IgD-negative memory B cell (primary cell): ENCODE data around the gene ZNF575. TPM values are rescaled to one million over a fixed set of nuclear protein-coding genes. Genes with fewer than 3 reads are reported as not detected.

Experiments used
- H3K27ac Mint-ChIP-seq, 3 donors: one replicate each; pipeline ENCODE4 v1.8.0; 2020 to 2022; ENCODE audit warnings: mild to moderate bottlenecking in 3 of 3, mixed read lengths in 3 of 3, moderate library complexity in 1 of 3
- H3K27me3 Mint-ChIP-seq: one replicate; pipeline ENCODE4 v1.8.0; 2021; ENCODE audit warnings: mixed read lengths
- H3K36me3 Mint-ChIP-seq: one replicate; pipeline ENCODE4 v1.8.0; 2020; ENCODE audit warnings: mild to moderate bottlenecking, mixed read lengths
- H3K4me1 Mint-ChIP-seq, 3 donors: one replicate each; pipeline ENCODE4 v1.8.0; 2020 to 2022; ENCODE audit warnings: mixed read lengths in 3 of 3, mild to moderate bottlenecking in 1 of 3
- H3K4me3 Mint-ChIP-seq, 4 donors: one replicate each; pipeline ENCODE4 v1.8.0; 2020 to 2022; ENCODE audit warnings: mild to moderate bottlenecking in 4 of 4, mixed read lengths in 4 of 4, moderate library complexity in 3 of 4
- H3K9me3 Mint-ChIP-seq, 3 donors: one replicate each; pipeline ENCODE4 v1.8.0; 2020 to 2021; ENCODE audit warnings: mixed read lengths in 3 of 3, mild to moderate bottlenecking in 1 of 3
- polyA plus RNA-seq: library from polyadenylated mRNA; unstranded; fragments of 300-500 nt; fragmentation: Illumina TruSeq; gene quantifications from one replicate; pipeline ENCODE4 v1.2.3, GENCODE V29; 2021

ZNF575 gene
- polyA plus RNA-seq, 1 donor from 2014 or later: 2.9 TPM

DNA sequence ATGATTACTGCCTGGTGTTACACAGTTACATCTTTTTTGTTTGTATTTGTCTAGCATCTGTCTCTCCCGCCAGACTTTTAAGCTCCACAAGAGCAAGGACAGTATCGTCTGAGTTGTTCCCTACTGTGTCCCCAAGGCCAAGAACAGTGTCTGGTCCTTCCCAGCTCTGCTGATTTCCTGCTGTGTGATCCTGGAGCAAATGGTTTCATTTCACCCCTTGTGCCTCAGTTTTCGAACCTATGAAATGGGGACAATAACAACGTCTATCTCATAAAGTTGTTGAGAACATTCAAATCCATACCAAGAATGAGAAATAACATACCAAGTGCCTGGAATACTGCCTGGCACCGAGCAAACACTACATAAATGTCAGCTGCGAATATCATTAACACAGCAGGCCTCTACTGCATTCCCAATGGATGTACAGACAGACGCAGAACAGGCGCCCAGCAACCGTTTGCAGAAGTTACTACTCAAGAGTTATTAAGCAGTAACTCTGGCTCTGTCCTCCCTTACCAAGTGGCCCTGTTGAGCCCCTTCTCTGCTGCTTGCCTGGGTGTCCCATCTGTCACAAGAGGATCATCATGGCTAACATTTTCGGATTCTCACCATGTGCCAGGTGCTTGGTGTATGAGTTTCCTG, 30.9 kb downstream of the ZNF575 start:
- H3K4me1 Mint-ChIP-seq: peaks cover 25 to 38% (median 32%) of the 10 kb centered on the region in 3 donors
- peak overlapping the region in 2 of 4 donors; percentile 4 to 37 for H3K4me3 Mint-ChIP-seq
- peaks cover 2% of the 10 kb centered on the region for H3K27me3 Mint-ChIP-seq

DNA sequence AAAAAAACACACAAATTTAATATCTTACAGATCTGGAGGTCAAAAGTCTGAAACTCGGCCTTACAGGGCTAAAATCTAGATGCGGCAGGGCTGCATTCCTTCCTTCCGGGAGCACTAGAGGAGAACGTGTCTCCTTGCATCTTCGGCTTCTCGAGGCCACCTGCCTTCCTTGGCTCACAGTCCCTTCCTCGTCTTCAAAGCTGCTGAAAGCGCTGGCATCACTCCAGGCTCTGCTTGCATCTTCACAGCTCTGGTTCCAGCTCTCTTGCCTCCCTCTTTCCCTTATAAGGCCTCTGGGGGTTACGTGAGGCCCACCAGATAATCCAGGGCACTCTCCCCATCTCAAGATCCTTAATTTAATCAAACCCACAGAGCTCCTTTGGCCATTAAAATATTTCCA, 31.8 kb downstream of the ZNF575 start:
- H3K9me3 Mint-ChIP-seq: peaks cover 0 to 1% (median 0%) of the 10 kb centered on the region in 3 donors
- peaks cover 2% of the 10 kb centered on the region for H3K27me3 Mint-ChIP-seq
- peaks cover 12% of the 10 kb centered on the region for H3K36me3 Mint-ChIP-seq
- peaks cover 26 to 39% (median 34%) of the 10 kb centered on the region in 3 donors for H3K4me1 Mint-ChIP-seq
- H3K27ac Mint-ChIP-seq: peak overlapping the region; percentile 72 to 81 (median 75)
- peak overlapping the region in 2 of 4 donors; percentile 41 to 81 for H3K4me3 Mint-ChIP-seq

More for the DNA sequence above, 30.9 kb downstream of the ZNF575 start:
- H3K27ac Mint-ChIP-seq: peak overlapping the region; percentile 81 to 97 (median 89)
- H3K36me3 Mint-ChIP-seq: peaks cover 11% of the 10 kb centered on the region
- H3K9me3 Mint-ChIP-seq: peaks cover 0 to 1% (median 0%) of the 10 kb centered on the region in 3 donors

DNA sequence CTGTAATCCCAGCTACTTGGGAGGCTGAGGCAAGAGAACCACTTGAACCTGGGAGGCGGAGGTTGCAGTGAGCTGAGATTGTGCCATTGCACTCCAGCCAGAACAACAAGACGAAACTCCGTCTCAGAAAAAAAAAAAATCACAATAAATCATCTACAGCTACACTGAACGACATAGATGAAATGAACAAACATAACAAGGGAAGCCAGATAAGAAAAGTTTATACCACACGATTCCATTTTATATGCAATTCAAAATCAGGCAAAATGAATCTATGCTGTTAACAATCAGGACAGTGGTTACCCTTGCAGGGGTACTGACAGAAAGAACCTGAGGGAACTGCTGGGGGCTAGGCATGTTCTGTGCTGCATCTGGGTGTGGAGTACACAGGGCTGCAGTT, 36.7 kb downstream of the ZNF575 start:
- Mint-ChIP-seq H3K27ac (peak overlapping the region in 2 of 3 donors; percentile 66 to 94), H3K4me3 (peak overlapping the region in 2 of 4 donors; percentile 34 to 55)

DNA sequence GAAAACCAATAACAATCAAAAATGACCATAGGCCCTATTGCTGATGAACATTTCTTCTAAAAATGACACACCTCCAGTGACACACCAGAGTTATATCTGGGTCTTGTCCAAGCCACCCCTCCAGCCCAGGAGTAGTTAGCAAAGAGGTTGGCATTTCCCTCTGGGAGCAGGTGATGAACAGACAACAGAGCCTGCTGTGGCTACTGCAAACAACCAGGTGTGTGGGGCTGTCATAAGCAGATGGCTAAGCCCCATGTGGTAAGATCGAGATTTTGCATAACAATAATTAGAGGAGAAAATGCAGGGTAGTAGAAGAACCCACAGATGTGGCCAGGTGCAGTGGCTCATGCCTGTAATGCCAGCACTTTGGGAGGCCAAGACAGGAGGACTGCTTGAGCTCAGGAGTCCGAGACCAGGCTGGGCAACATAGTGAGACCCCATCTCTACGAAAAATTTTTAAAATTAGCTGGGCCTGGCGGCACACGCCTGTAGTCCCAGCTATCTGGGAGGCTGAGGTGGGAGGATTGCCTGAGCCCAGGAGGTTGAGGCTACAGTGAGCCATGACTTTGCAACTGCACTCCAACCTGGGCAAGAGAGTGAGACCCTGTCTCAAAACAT, 37.3 kb downstream of the ZNF575 start:
- H3K27ac Mint-ChIP-seq: peak overlapping the region in 2 of 3 donors; percentile 66 to 94
- H3K4me3 Mint-ChIP-seq: peak overlapping the region in 3 of 4 donors; percentile 21 to 55 (median 34)
- no peaks in the 10 kb centered on the region for H3K27me3 Mint-ChIP-seq
- H3K36me3 Mint-ChIP-seq: peaks cover 3% of the 10 kb centered on the region
- peaks cover 15 to 23% (median 23%) of the 10 kb centered on the region in 3 donors for H3K4me1 Mint-ChIP-seq
- no peaks in the 10 kb centered on the region for H3K9me3 Mint-ChIP-seq

More for the DNA sequence above, 36.7 kb downstream of the ZNF575 start:
- peaks cover 3% of the 10 kb centered on the region for H3K36me3 Mint-ChIP-seq
- peaks cover 11 to 24% (median 17%) of the 10 kb centered on the region in 3 donors for H3K4me1 Mint-ChIP-seq
- no peaks in the 10 kb centered on the region for H3K27me3 Mint-ChIP-seq
- peaks cover 0 to 1% (median 0%) of the 10 kb centered on the region in 3 donors for H3K9me3 Mint-ChIP-seq

DNA sequence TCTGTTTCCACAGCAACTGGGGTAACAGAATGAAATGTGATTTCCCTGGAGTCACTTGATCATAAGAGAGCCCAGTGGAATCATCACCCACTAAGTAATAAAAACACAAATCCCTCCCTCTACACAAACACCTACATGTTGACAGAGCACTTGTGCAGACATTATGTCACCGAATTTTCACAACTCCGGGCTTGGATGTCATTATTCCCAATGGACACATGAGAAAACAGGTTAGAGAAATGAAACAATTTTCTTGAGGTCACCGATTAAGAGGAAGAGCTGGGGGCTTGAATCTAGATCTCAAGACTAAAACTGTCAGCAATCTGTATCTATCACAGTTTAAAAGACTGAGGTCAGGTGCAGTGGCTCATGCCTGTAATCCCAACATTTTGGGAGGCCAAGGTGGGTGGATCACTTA, 39.2 kb downstream of the ZNF575 start:
- Mint-ChIP-seq H3K36me3 (peaks cover 3% of the 10 kb centered on the region), H3K4me1 (peaks cover 14 to 26% (median 22%) of the 10 kb centered on the region in 3 donors), H3K27ac (peak overlapping the region in 2 of 3 donors; percentile 39 to 53), H3K4me3 (peak overlapping the region in 3 of 4 donors; percentile 23 to 60 (median 39)), H3K9me3 (no peaks in the 10 kb centered on the region), H3K27me3 (no peaks in the 10 kb centered on the region)

DNA sequence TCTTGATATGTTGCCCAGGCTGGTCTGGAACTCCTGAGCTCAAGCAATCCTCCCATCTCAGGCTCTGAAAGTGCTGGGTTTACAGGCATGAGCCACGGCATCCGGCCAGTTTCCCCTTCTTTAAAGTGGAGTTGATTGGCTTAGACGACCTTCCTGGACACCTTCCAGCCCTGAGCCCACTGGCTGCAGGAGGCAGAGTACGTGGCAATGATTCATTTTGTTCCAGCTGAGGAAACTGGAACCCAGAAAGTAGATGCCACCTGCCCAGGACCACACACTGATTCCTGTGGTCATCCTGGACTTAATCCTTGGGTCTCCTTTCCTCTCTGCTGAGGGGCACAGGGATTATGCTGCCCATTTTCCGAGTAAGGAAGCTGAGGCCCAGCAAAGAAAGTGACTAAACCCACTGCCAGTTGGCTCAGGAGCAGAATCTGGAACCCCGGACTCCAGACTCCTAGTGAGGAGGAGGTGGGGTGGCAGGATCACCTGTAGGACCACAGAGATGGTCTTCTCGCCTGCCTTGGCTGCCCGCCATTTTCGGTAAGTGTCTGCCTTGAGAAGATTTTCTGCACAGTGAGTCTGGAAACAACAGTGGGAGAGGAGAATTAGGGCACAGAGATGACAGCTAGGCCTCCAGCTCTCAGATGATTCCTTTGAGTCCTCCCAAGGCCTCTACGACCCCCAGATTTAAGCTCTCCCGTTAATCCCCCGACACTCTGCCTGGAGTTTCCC, 41.6 kb downstream of the ZNF575 start:
- peaks cover 3% of the 10 kb centered on the region for H3K36me3 Mint-ChIP-seq
- peaks cover 16 to 25% (median 22%) of the 10 kb centered on the region in 3 donors for H3K4me1 Mint-ChIP-seq
- H3K4me3 Mint-ChIP-seq: peak overlapping the region; percentile 93 to 99 (median 98)
- peaks cover 3% of the 10 kb centered on the region for H3K27me3 Mint-ChIP-seq
- peak overlapping the region; percentile 97 to 99 (median 97) for H3K27ac Mint-ChIP-seq
- H3K9me3 Mint-ChIP-seq: no peaks in the 10 kb centered on the region

DNA sequence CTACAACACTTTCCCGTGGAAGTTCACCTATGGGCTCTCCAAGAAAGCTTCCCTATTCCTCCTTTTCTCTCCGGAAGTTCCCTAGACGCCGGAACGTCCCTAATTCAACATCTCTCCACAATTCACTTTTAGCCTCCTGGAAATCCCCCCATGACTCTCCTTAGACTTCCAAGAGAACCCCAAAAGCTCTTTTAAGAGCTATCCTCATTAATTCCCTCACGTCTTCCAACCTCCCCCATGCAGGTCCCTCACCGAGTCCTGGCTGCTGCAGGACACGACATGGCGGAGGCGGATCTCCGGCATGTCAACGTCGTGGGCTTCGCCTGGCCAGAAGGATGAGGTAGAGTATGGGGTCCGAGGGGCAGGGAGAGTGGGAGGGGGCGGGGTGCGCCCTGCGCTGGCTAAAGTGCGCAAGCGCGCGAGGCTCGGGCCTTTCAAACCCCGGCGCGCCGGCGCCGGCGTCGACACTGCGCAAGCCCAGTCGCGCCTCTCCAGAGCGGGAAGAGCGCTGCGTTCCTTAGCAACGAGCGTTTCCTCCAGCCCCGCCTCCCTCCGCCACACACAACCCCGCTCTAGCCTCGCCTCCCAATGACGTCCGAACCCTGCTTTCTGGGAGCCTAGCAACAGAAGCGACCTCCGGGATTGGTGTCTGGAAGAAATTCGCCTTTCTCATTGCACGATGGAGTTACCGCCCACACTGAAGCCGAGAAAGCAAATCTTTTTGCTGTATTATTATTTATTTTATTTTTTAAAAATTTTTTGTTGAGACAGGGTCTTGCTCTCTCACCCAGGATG, 42.4 kb downstream of the ZNF575 start, which contains the start of the genes PINLYP and XRCC1:
Gene PINLYP, plus strand, starts transcription at position 646 of the 795 bp plus-strand sequence. CDS start 1,391 bp downstream, outside the sequence.
Gene XRCC1, minus strand, starts transcription at position 372 of the 795 bp plus-strand sequence. Its CDS starts 69 bp downstream, at position 303.
- H3K4me1 Mint-ChIP-seq: peaks cover 11 to 18% (median 16%) of the 10 kb centered on the region in 3 donors
- peak within 1 kb of the TSS; percentile 93 to 99 (median 98) for H3K4me3 Mint-ChIP-seq
- peak within 1 kb of the TSS; percentile 97 to 99 (median 97) for H3K27ac Mint-ChIP-seq
- no peaks in the 10 kb centered on the region for H3K9me3 Mint-ChIP-seq
- H3K27me3 Mint-ChIP-seq: peaks cover 3% of the 10 kb centered on the region
- H3K36me3 Mint-ChIP-seq: peaks cover 2% of the 10 kb centered on the region

DNA sequence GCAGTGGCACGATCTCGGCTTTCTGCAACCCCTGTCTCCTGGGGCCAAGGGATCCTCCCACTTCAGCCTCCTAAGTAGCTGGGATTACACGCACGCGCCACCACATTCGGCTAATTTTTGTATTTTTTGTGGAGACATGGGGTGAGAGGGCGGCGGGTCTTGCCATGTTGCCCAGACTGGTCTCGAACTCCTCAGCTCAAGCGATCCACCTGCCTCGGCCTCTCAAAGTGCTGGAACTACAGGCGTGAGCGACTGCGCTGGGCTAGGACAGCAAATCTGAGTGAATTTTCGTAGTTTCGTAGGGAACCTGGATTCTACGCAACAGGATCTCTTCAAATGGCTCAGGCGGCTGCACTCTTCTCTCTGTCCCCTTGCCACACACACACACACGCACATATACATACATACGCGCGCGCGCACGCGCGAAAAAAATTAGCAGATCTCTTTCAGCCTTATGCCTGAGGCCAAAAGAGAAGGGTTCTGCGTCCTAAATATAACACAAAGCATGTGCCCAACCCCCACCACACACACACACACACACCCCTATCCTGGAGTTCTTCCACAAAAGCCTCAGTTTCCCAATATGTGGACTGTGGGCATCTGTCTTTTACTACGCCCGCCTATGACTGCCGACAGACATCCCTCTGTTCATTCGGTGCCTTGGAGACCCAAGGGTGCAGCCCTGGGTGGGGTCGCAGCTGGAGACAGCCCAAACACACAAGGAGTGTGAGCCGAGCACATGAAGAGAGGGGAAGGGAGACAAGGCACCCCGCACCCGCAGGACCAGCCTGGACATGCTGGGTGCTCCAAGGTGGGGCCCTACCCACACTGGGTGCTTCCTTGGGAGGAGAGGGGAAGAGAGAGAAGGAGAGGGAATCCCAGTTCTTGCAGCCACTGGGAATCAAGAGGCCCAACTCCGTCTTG, 43.2 kb downstream of the ZNF575 start:
- Mint-ChIP-seq H3K9me3 (no peaks in the 10 kb centered on the region), H3K4me3 (peak overlapping the region; percentile 60 to 98 (median 96)), H3K27me3 (peaks cover 3% of the 10 kb centered on the region), H3K4me1 (peaks cover 11 to 16% (median 13%) of the 10 kb centered on the region in 3 donors), H3K36me3 (peaks cover 2% of the 10 kb centered on the region), H3K27ac (peak overlapping the region in 2 of 3 donors; percentile 97 to 99)

DNA sequence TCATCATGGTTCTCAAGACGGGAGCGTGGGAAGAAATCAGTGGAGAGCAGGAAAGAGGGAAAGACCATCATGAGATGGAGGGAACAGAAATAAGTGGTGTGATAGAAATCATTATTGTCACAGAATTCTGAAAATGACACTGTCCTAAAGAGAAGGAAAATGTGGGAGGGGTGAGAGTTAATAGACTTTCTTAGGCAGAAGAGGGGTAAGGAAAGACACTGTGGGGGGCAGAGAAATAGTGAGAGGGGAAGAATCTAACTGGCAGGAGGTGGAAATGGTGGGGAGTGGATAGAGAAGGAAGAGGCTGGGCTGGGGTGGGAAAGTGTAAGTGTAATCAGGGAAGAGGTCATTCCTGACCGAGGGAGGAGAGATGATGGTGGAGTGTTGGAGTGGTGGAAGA, 45.8 kb downstream of the ZNF575 start:
- peak overlapping the region; percentile 30 to 70 (median 54) for H3K4me3 Mint-ChIP-seq
- peak overlapping the region in 1 of 3 donors; percentile 50 for H3K27ac Mint-ChIP-seq

DNA sequence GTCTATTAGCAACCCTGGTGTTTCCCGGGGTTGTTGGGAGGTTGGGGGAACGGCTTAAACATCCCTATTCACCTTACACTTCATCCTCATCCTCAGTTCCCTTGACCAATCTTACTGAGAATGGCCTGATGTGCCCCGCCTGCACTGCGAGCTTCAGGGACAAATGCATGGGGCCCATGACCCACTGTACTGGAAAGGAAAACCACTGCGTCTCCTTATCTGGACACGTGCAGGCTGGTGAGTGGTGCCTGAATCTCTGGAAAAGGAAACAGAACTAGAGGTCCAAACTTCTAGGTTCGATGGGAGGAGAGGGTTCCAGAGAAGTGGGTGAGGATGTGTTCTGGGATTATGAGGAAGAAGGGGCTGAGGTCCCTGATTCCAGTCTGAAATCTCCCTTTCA, 48.5 kb downstream of the ZNF575 start:
- no peaks in the 10 kb centered on the region for H3K9me3 Mint-ChIP-seq
- H3K36me3 Mint-ChIP-seq: peaks cover 6% of the 10 kb centered on the region
- peaks cover 10 to 20% (median 15%) of the 10 kb centered on the region in 3 donors for H3K4me1 Mint-ChIP-seq
- peak overlapping the region in 1 of 3 donors; percentile 22 for H3K27ac Mint-ChIP-seq
- H3K27me3 Mint-ChIP-seq: peaks cover 3% of the 10 kb centered on the region
- peak overlapping the region in 1 of 4 donors; percentile 1 for H3K4me3 Mint-ChIP-seq

More for the DNA sequence above, 45.8 kb downstream of the ZNF575 start:
- peaks cover 10 to 16% (median 11%) of the 10 kb centered on the region in 3 donors for H3K4me1 Mint-ChIP-seq
- H3K27me3 Mint-ChIP-seq: peaks cover 3% of the 10 kb centered on the region
- H3K9me3 Mint-ChIP-seq: no peaks in the 10 kb centered on the region
- H3K36me3 Mint-ChIP-seq: peaks cover 2% of the 10 kb centered on the region

DNA sequence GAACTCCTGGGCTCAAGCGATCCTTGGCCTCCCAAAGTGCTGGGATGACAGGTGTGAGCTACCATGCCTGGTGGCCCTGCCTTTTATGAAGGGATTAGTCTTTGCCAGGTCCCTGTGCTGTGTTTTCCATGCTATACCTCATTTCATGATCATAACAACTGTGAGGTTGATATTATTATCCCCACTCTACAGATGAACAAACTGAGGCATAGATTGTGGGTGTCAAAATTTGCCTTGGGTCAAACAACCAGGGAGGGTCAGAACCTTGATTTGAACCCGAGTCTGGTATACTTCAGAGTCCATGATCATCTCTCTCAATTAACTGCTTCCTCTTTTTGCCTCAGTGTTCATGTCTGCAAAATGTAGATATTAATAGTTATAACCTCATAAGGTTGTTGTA, 49.5 kb downstream of the ZNF575 start:
- Mint-ChIP-seq H3K4me1 (peaks cover 10 to 20% (median 13%) of the 10 kb centered on the region in 3 donors), H3K27ac (peak overlapping the region in 1 of 3 donors; percentile 28), H3K4me3 (peak overlapping the region in 1 of 4 donors; percentile 78), H3K9me3 (no peaks in the 10 kb centered on the region), H3K27me3 (peaks cover 3% of the 10 kb centered on the region), H3K36me3 (peaks cover 4% of the 10 kb centered on the region)

DNA sequence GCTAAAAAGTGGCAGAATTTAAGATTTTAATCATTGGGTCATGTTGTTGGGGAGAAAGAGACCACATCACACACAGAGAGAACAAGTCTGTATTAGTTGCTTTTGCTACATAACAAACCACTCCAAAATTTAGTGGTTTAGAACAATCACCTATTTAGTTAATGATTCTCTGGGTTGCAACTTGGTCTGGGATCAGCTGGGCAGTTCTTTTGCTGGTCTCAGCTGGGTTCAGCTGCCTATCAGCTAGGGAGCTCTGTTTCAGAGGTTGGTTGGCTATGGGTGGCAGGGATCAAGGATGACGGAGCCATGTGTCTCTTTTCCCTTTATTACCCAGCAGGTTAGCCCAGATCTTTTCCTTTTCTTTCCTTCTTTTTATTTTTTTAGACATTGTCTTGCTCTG, 51.5 kb downstream of the ZNF575 start:
- Mint-ChIP-seq H3K27ac (peak overlapping the region in 2 of 3 donors; percentile 5 to 77), H3K4me3 (peak overlapping the region in 1 of 4 donors; percentile 41), H3K9me3 (no peaks in the 10 kb centered on the region), H3K36me3 (peaks cover 4% of the 10 kb centered on the region), H3K4me1 (peaks cover 10 to 21% (median 12%) of the 10 kb centered on the region in 3 donors), H3K27me3 (no peaks in the 10 kb centered on the region)
